Vagina (tissue), 2 donors: ENCODE data around the gene NUDT22. TPM values are rescaled to one million over a fixed set of nuclear protein-coding genes. Genes with fewer than 3 reads are reported as not detected.
A peak's percentile ranks its signal among the peaks of the same experiment; 100 is the strongest.

ENCODE experiments used
- DNase-seq, 2 donors: peaks; one replicate each; pipeline ENCODE4 v3.0.0-alpha.2; 2017; ENCODE audit errors: extremely low spot score in 2 of 2
- H3K27ac ChIP-seq: fragments of 200-600 bp; sonication (generic); one replicate; pipeline ENCODE4 v1.5.1; 2019
- H3K27me3 ChIP-seq: fragments of 200-600 bp; sonication (generic); one replicate; pipeline ENCODE4 v1.5.1; 2019
- H3K36me3 ChIP-seq, 2 donors: fragments of 200-600 bp; sonication (generic); one replicate each; pipeline ENCODE4 v1.5.1; 2017 to 2019
- H3K4me1 ChIP-seq: fragments of 200-600 bp; sonication (generic); one replicate; pipeline ENCODE4 v1.5.1; 2019
- H3K4me3 ChIP-seq, 2 donors: fragments of 200-600 bp; sonication (generic); 1 replicate in 1 of 2; 2 replicates in 1 of 2; pipeline ENCODE4 v1.5.1; 2016 to 2019
- H3K9me3 ChIP-seq: fragments of 200-600 bp; sonication (generic); one replicate; pipeline ENCODE4 v1.5.1; 2019
- CTCF ChIP-seq, 3 experiments: fragments of 450-650 bp in 2 of 3; fragments of 200-600 bp in 1 of 3; sonication (generic) in 1 of 3; IDR thresholded peaks; one replicate each; pipeline ENCODE4 v1.5.1; 2017 to 2019; ENCODE audit warnings: antibody characterized with exemption in 3 of 3, mild to moderate bottlenecking in 2 of 3, moderate library complexity in 2 of 3
- POLR2A ChIP-seq, 2 donors: fragments of 450-650 bp; IDR thresholded peaks; one replicate each; pipeline ENCODE4 v1.6.1; 2017; ENCODE audit warnings: antibody characterized with exemption in 2 of 2, mild to moderate bottlenecking in 2 of 2, moderate library complexity in 2 of 2
- POLR2AphosphoS5 ChIP-seq, 2 donors: sonication (generic); formaldehyde crosslinking; IDR thresholded peaks; one replicate each; pipeline ENCODE4 v1.9.0; 2017; ENCODE audit warnings: antibody characterized with exemption in 2 of 2, mild to moderate bottlenecking in 2 of 2, low read depth in 1 of 2; ENCODE audit not compliant: insufficient read depth in 1 of 2
- intact Hi-C: fragments of 100-400 bp; cut with DNase I; formaldehyde crosslinking; loops from one replicate; pipeline ENCODE4 v1.15.1; 2023
- total RNA-seq: library from RNA; depleted of rRNA; stranded (reverse); fragments of >200 nt; gene quantifications from one replicate; pipeline ENCODE4 v1.2.3, GENCODE V29; 2016

NUDT22 gene
- total RNA-seq, 1 donor from 2014 or later, result 38.8 TPM

- Histone ChIP-seq H3K27ac (no peak overlapping the region), H3K27me3 (no peaks in the 10 kb centered on the region), H3K4me3 (no peak overlapping the region), H3K4me1 (peaks cover 22% of the 10 kb centered on the region), H3K9me3 (no peaks in the 10 kb centered on the region), H3K36me3 (no peaks in the 10 kb centered on the region)
- no peak for TF ChIP-seq POLR2A (IDR thresholded peaks at IDR 0.05)
- DNase-seq, result no peak
- intact Hi-C loops, result no loop called here
These were observed 5.3 kb upstream of the NUDT22 start for GRCh38 chr11:64220798-64221197.

GRCh38 chr11:64222651-64223000 is 3.4 kb upstream of the NUDT22 start:
- TF ChIP-seq POLR2AphosphoS5 (IDR thresholded peaks at IDR 0.05; ENCODE audit: insufficient read depth in 1 of 2, low read depth in 1 of 2), result no peak
- no peak for TF ChIP-seq POLR2A (IDR thresholded peaks at IDR 0.05)
- TF ChIP-seq CTCF (IDR thresholded peaks at IDR 0.05), result no peak
- Histone ChIP-seq H3K27me3 (no peaks in the 10 kb centered on the region), H3K4me1 (peaks cover 35% of the 10 kb centered on the region), H3K27ac (no peak overlapping the region), H3K36me3 (no peaks in the 10 kb centered on the region), H3K4me3 (no peak overlapping the region), H3K9me3 (no peaks in the 10 kb centered on the region)
- DNase-seq, result no peak
- intact Hi-C loops, result no loop called here

GRCh38 chr11:64223001-64223651 is 2.9 kb upstream of the NUDT22 start:
- TF ChIP-seq POLR2AphosphoS5 (IDR thresholded peaks at IDR 0.05; ENCODE audit: insufficient read depth in 1 of 2, low read depth in 1 of 2), result no peak
- no peak for TF ChIP-seq CTCF (IDR thresholded peaks at IDR 0.05)
- no peak for TF ChIP-seq POLR2A (IDR thresholded peaks at IDR 0.05)
- no peaks in the 10 kb centered on the region for H3K9me3 ChIP-seq
- H3K36me3 ChIP-seq, result no peaks in the 10 kb centered on the region
- peaks cover 39% of the 10 kb centered on the region for H3K4me1 ChIP-seq
- H3K27me3 ChIP-seq, result no peaks in the 10 kb centered on the region
- no peak overlapping the region for H3K4me3 ChIP-seq
- DNase-seq, result no peak
- intact Hi-C loops, result no loop called here
- no peak overlapping the region for H3K27ac ChIP-seq

GRCh38 chr11:64224151-64224890 is 1.8 kb upstream of the NUDT22 start:
- Histone ChIP-seq H3K4me3 (no peak overlapping the region), H3K36me3 (no peaks in the 10 kb centered on the region), H3K4me1 (peaks cover 44% of the 10 kb centered on the region), H3K27ac (no peak overlapping the region), H3K9me3 (no peaks in the 10 kb centered on the region), H3K27me3 (no peaks in the 10 kb centered on the region)
- DNase-seq, result no peak
- no peak for TF ChIP-seq CTCF (IDR thresholded peaks at IDR 0.05)
- no peak for TF ChIP-seq POLR2AphosphoS5 (IDR thresholded peaks at IDR 0.05; ENCODE audit: insufficient read depth in 1 of 2, low read depth in 1 of 2)
- TF ChIP-seq POLR2A (IDR thresholded peaks at IDR 0.05), result no peak
- intact Hi-C loops, result no loop called here

GRCh38 chr11:64224891-64225607 is 1.0 kb upstream of the NUDT22 start:
- Histone ChIP-seq H3K4me1 (peaks cover 52% of the 10 kb centered on the region), H3K27ac (peak overlapping the region; percentile 81), H3K27me3 (no peaks in the 10 kb centered on the region), H3K36me3 (no peaks in the 10 kb centered on the region), H3K4me3 (peak overlapping the region; percentile 78 to 97), H3K9me3 (no peaks in the 10 kb centered on the region)
- TF ChIP-seq POLR2AphosphoS5 (IDR thresholded peaks at IDR 0.05; ENCODE audit: insufficient read depth in 1 of 2, low read depth in 1 of 2) (no peak), POLR2A (IDR thresholded peaks at IDR 0.05) (no peak), CTCF (IDR thresholded peaks at IDR 0.05) (no peak)
- intact Hi-C loops, result no loop called here
- DNase-seq, result no peak
